H9 (cell line): ENCODE measurements around the gene GPR176. TPM values are rescaled to one million over a fixed set of nuclear protein-coding genes. Genes with fewer than 3 reads are reported as not detected.

Source experiments
- DNase-seq: peaks from one replicate; pipeline ENCODE4 v3.0.0-alpha.2; 2017
- H2AFZ ChIP-seq: one replicate; pipeline ENCODE4 v1.6.1; 2013; ENCODE audit warnings: mild to moderate bottlenecking, low read length, control low read depth, moderate library complexity
- H2AK5ac ChIP-seq: 2 replicates; pipeline ENCODE4 v1.6.1; 2013; ENCODE audit warnings: low read length, control low read depth, mixed read lengths; ENCODE audit not compliant: insufficient read length
- H2BK120ac ChIP-seq: one replicate; pipeline ENCODE4 v1.6.1; 2013; ENCODE audit warnings: low read depth, mild to moderate bottlenecking, low read length, control low read depth, inconsistent platforms; ENCODE audit not compliant: poor library complexity, severe bottlenecking
- H2BK12ac ChIP-seq: 2 replicates; pipeline ENCODE4 v1.6.1; 2013; ENCODE audit warnings: low read length, control low read depth, mixed read lengths, low read depth; ENCODE audit not compliant: insufficient read length
- H2BK15ac ChIP-seq: 2 replicates; pipeline ENCODE4 v1.6.1; 2013; ENCODE audit warnings: low read depth, low read length, control low read depth
- H2BK20ac ChIP-seq: one replicate; pipeline ENCODE4 v1.6.1; 2013; ENCODE audit warnings: low read depth, mild to moderate bottlenecking, low read length, control low read depth, inconsistent platforms; ENCODE audit not compliant: poor library complexity, severe bottlenecking
- H2BK5ac ChIP-seq: 2 replicates; pipeline ENCODE4 v1.6.1; 2013; ENCODE audit warnings: low read length, control low read depth, mixed read lengths; ENCODE audit not compliant: insufficient read length
- H3K14ac ChIP-seq: 2 replicates; pipeline ENCODE4 v1.6.1; 2013; ENCODE audit warnings: low read length, control low read depth; ENCODE audit not compliant: insufficient read depth
- H3K18ac ChIP-seq: 2 replicates; pipeline ENCODE4 v1.6.1; 2013; ENCODE audit warnings: low read depth, mild to moderate bottlenecking, mixed read lengths, low read length, control low read depth; ENCODE audit not compliant: insufficient read length
- H3K23ac ChIP-seq: 2 replicates; pipeline ENCODE4 v1.6.1; 2013; ENCODE audit warnings: low read length, control low read depth, mixed read lengths, low read depth; ENCODE audit not compliant: insufficient read length
- H3K23me2 ChIP-seq: 2 replicates; pipeline ENCODE4 v1.6.1; 2013; ENCODE audit warnings: low read depth, mild to moderate bottlenecking, mixed read lengths, low read length, control low read depth; ENCODE audit not compliant: insufficient read length, poor library complexity, severe bottlenecking
- H3K27ac ChIP-seq: 2 replicates; pipeline ENCODE4 v1.5.1; 2013; ENCODE audit warnings: low read length, control low read depth, mixed read lengths, low read depth; ENCODE audit not compliant: insufficient read length
- H3K27me3 ChIP-seq: 2 replicates; pipeline ENCODE4 v1.6.1; 2013; ENCODE audit warnings: low read length, control low read depth, inconsistent platforms; ENCODE audit not compliant: insufficient read depth
- H3K4ac ChIP-seq: 2 replicates; pipeline ENCODE4 v1.6.1; 2013; ENCODE audit warnings: low read depth, mild to moderate bottlenecking, control low read depth, inconsistent platforms, low read length, moderate library complexity
- H3K4me1 ChIP-seq: 2 replicates; pipeline ENCODE4 v1.6.1; 2013; ENCODE audit warnings: low read length, control low read depth, inconsistent platforms; ENCODE audit not compliant: insufficient read depth
- H3K4me2 ChIP-seq: 2 replicates; pipeline ENCODE4 v1.6.1; 2013; ENCODE audit warnings: low read length, control low read depth, mixed read lengths; ENCODE audit not compliant: insufficient read length, insufficient read depth
- H3K56ac ChIP-seq: 2 replicates; pipeline ENCODE4 v1.6.1; 2013; ENCODE audit warnings: low read depth, mild to moderate bottlenecking, mixed read lengths, low read length, control low read depth; ENCODE audit not compliant: insufficient read length
- H3K79me1 ChIP-seq: 2 replicates; pipeline ENCODE4 v1.6.1; 2013; ENCODE audit warnings: low read depth, mild to moderate bottlenecking, moderate library complexity, low read length, control low read depth, inconsistent platforms; ENCODE audit not compliant: insufficient read depth, poor library complexity, severe bottlenecking
- H3K79me2 ChIP-seq: 2 replicates; pipeline ENCODE4 v1.6.1; 2013; ENCODE audit warnings: low read length, control low read depth, inconsistent platforms; ENCODE audit not compliant: insufficient read depth
- H3K9ac ChIP-seq: 2 replicates; pipeline ENCODE4 v1.6.1; 2013; ENCODE audit warnings: low read length, control low read depth, mixed read lengths; ENCODE audit not compliant: insufficient read length; ENCODE audit errors: extremely low read depth
- H3K9me3 ChIP-seq: one replicate; pipeline ENCODE4 v1.6.1; 2013; ENCODE audit warnings: low read depth, low read length, inconsistent platforms; ENCODE audit not compliant: control insufficient read depth
- H3T11ph ChIP-seq: one replicate; pipeline ENCODE4 v1.6.1; 2013; ENCODE audit warnings: mild to moderate bottlenecking, low read length, control low read depth, inconsistent platforms
- H4K20me1 ChIP-seq: one replicate; pipeline ENCODE4 v1.6.1; 2013; ENCODE audit not compliant: control insufficient read depth, insufficient read length, insufficient read depth
- H4K5ac ChIP-seq: 2 replicates; pipeline ENCODE4 v1.6.1; 2013; ENCODE audit warnings: low read depth, mild to moderate bottlenecking, mixed read lengths, low read length, control low read depth; ENCODE audit not compliant: insufficient read length
- H4K8ac ChIP-seq: replicated peaks from 2 replicates; pipeline ENCODE4 v1.6.1; 2013; ENCODE audit warnings: low read length, control low read depth, mixed read lengths, low read depth; ENCODE audit not compliant: insufficient read length
- H4K91ac ChIP-seq: 2 replicates; pipeline ENCODE4 v1.6.1; 2013; ENCODE audit warnings: low read depth, mild to moderate bottlenecking, moderate library complexity, mixed read lengths, low read length, control low read depth; ENCODE audit not compliant: insufficient read length
- H3K27ac Mint-ChIP-seq, 3 experiments: 2 replicates in 2 of 3; 3 replicates in 1 of 3; pipeline ENCODE4 v1.8.0; 2020 to 2021; ENCODE audit warnings: mixed read lengths in 3 of 3, mild to moderate bottlenecking in 1 of 3, moderate library complexity in 1 of 3
- H3K27me3 Mint-ChIP-seq: 2 replicates; pipeline ENCODE4 v1.8.0; 2021; ENCODE audit warnings: low read depth, mild to moderate bottlenecking, moderate library complexity, mixed read lengths
- H3K36me3 Mint-ChIP-seq, 3 experiments: 2 replicates in 2 of 3; 3 replicates in 1 of 3; pipeline ENCODE4 v1.8.0; 2020 to 2021; ENCODE audit warnings: low read depth in 3 of 3, mixed read lengths in 3 of 3; ENCODE audit not compliant: insufficient read depth in 1 of 3
- H3K4me1 Mint-ChIP-seq, 2 experiments: 2 replicates each; pipeline ENCODE4 v1.8.0; 2020; ENCODE audit warnings: mixed read lengths in 2 of 2
- H3K4me3 Mint-ChIP-seq, 2 experiments: 2 replicates in 1 of 2; 3 replicates in 1 of 2; pipeline ENCODE4 v1.8.0; 2020 to 2021; ENCODE audit warnings: mild to moderate bottlenecking in 2 of 2, mixed read lengths in 2 of 2, moderate library complexity in 1 of 2
- H3K9me3 Mint-ChIP-seq, 2 experiments: 2 replicates in 1 of 2; 3 replicates in 1 of 2; pipeline ENCODE4 v1.8.0; 2020; ENCODE audit warnings: mild to moderate bottlenecking in 2 of 2, mixed read lengths in 2 of 2, moderate library complexity in 1 of 2
- WGBS: extraction: QIAGEN DNeasy Blood & Tissue Kit; methylation state at CpG from one replicate; pipeline ENCODE4 v1.1.7; 2013; ENCODE audit warnings: missing lambda C conversion rate, low lambda C conversion rate, mixed read lengths; ENCODE audit not compliant: insufficient read length; ENCODE audit errors: extremely low coverage; 5-methylcytosine and 5-hydroxymethylcytosine counted together
- total RNA-seq: library from RNA; stranded (reverse); gene quantifications from 2 replicates; pipeline ENCODE4 v1.2.1, GENCODE V29; 2021
- TF ChIP-seq, protein P1 (sequence below): fragments of 200-600 bp; sonication (generic); conservative IDR thresholded peaks from 3 replicates; pipeline ENCODE4 v1.8.0; 2021; ENCODE audit warnings: antibody characterized with exemption, mild to moderate bottlenecking

The GPR176 gene
- total RNA-seq, 1 experiment from 2014 or later: 132 TPM

DNA sequence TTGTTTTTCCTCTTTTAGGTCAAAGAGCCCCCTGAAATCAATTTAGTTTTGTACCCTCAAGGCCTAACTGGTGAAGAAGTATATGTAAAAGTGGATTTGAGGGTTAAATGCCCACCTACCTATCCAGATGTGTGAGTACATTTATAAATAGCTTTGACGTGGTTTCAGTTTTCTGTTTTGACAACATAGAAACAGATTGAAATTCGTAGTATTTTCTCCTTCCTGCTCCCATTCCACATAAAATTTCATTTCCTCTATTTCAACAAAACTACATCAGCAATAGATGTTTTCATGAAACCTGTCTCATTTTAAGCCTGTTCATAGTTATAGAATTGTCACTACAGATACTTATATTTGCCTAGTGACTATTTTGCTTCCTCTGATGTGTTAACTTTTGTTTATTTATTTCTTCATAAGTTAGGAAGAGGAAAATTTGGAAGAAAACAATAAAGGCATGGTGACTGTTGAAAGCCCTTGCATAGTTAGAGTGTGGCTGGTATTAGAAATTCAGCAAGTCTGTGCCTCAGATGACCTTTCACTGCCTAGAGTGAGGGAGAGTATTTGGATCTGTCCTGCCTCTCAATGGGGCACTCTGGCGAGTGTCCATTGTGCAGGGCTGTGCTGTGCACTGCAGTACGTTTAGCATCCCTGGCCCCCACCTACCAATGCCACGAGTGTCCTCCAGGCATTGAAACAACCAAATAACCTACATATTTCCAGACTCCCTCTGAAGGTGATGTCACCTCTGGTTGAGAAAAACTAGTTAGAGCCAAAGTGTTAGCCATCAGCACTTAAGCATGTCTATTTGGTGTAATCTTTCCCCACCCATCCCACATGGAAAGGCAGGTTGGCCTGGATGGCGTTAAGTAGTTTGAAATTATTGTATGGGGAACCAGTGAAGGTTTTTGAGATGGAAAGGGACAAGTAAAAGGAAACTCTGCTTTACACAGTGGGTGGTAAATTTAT, 19.7 kb upstream of the GPR176 start:
- no peak for DNase-seq
- Histone ChIP-seq H3K9ac (no peak overlapping the region), H3K9me3 (no peaks in the 10 kb centered on the region), H2BK5ac (no peak overlapping the region), H3K4me2 (no peak overlapping the region), H2AFZ (no peak overlapping the region), H3T11ph (no peak overlapping the region), H4K91ac (no peak overlapping the region), H3K79me1 (peaks cover 6% of the 10 kb centered on the region), H2BK20ac (no peak overlapping the region), H2BK12ac (no peak overlapping the region), H3K23me2 (peaks cover 2% of the 10 kb centered on the region), H3K56ac (no peak overlapping the region), H2BK120ac (no peak overlapping the region), H2BK15ac (no peak overlapping the region), H3K14ac (no peak overlapping the region), H2AK5ac (no peak overlapping the region), H3K4me1 (peaks cover 9% of the 10 kb centered on the region), H4K5ac (no peak overlapping the region), H3K18ac (no peak overlapping the region), H3K79me2 (peaks cover 8% of the 10 kb centered on the region; the same call in 1 of the 2 replicates), H3K4ac (no peak overlapping the region), H4K8ac (no peak overlapping the region), H3K23ac (no peak overlapping the region), H4K20me1 (no peaks in the 10 kb centered on the region), H3K27me3 (no peaks in the 10 kb centered on the region), H3K27ac (no peak overlapping the region)
- H3K27ac Mint-ChIP-seq: 0 out of 7 replicates have a peak overlapping the region, but pooled peaks of 1 of the 3 experiments have one; percentile 3
- peaks cover 45 to 67% (median 65%) of the 10 kb centered on the region in 3 experiments for H3K36me3 Mint-ChIP-seq
- peaks cover 31 to 39% of the 10 kb centered on the region in 2 experiments for H3K4me1 Mint-ChIP-seq
- TF ChIP-seq, protein P1, sequence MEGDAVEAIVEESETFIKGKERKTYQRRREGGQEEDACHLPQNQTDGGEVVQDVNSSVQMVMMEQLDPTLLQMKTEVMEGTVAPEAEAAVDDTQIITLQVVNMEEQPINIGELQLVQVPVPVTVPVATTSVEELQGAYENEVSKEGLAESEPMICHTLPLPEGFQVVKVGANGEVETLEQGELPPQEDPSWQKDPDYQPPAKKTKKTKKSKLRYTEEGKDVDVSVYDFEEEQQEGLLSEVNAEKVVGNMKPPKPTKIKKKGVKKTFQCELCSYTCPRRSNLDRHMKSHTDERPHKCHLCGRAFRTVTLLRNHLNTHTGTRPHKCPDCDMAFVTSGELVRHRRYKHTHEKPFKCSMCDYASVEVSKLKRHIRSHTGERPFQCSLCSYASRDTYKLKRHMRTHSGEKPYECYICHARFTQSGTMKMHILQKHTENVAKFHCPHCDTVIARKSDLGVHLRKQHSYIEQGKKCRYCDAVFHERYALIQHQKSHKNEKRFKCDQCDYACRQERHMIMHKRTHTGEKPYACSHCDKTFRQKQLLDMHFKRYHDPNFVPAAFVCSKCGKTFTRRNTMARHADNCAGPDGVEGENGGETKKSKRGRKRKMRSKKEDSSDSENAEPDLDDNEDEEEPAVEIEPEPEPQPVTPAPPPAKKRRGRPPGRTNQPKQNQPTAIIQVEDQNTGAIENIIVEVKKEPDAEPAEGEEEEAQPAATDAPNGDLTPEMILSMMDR: no peak
- H3K9me3 Mint-ChIP-seq: no peaks in the 10 kb centered on the region
- no CpG with 5 or more reads among the region's 6 CpGs for WGBS
- H3K4me3 Mint-ChIP-seq: no peak overlapping the region
- no peaks in the 10 kb centered on the region for H3K27me3 Mint-ChIP-seq
